ENCODE data around the gene TTBK1. TPM values are rescaled to one million over a fixed set of nuclear protein-coding genes. Genes with fewer than 3 reads are reported as not detected.

Gene TTBK1
- total RNA-seq, 1 experiment from 2014 or later = 0.61 TPM

DNA sequence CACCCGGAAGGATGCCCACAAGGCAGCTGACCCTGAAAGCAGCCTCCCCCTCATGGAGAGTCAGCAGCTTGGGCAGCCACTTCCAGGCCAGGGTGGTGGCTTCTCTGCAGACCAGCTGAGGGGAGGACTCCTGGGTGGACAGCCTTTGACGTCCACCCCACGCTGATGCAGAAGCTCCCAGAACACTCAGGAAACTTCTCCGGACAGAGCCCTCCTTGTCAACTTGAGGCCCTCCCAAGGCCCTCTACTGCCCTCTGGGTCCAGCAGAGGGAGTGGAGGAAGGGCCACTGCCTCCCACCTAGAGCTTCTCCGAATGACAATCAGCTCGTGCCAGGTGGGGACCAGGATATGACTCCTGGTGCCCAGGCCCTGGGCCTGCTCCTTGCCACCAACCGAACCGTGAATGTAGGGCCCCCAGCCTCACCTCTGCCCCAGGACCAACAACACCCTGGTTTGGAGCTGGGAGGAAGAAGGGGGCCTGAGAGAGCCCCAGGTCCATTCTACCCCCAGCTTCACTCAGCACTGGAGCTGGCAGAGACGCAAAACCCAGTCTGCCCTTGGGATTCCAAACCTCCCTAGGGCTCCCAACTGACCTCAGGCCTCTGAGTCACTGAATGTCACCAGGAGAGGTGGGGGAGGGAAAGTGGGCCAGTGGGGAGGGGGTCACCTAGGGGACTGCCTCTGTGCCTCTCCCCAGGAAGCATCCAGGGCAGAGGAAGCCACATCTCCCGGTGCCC lies 43.9 kb downstream of the TTBK1 start:
- no peak overlapping the region for H3K4me3 ChIP-seq (ENCODE audit: low read depth, low read length)
- CTCF ChIA-PET = interaction anchor here (0.6 to 1.8 kb wide), 4 partner anchors 19 to 579 kb away, joined by 3 to 19 read pairs (median 10); partner anchors contain the start of gene DNPH1
- TF ChIP-seq, protein P1, sequence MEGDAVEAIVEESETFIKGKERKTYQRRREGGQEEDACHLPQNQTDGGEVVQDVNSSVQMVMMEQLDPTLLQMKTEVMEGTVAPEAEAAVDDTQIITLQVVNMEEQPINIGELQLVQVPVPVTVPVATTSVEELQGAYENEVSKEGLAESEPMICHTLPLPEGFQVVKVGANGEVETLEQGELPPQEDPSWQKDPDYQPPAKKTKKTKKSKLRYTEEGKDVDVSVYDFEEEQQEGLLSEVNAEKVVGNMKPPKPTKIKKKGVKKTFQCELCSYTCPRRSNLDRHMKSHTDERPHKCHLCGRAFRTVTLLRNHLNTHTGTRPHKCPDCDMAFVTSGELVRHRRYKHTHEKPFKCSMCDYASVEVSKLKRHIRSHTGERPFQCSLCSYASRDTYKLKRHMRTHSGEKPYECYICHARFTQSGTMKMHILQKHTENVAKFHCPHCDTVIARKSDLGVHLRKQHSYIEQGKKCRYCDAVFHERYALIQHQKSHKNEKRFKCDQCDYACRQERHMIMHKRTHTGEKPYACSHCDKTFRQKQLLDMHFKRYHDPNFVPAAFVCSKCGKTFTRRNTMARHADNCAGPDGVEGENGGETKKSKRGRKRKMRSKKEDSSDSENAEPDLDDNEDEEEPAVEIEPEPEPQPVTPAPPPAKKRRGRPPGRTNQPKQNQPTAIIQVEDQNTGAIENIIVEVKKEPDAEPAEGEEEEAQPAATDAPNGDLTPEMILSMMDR (IDR thresholded peaks at IDR 0.05; ENCODE audit: insufficient read depth in 1 of 2, low read depth in 1 of 2, low read length in 1 of 2, severe bottlenecking in 1 of 2, unreplicated experiment in 1 of 2) = peak; percentile 26 to 61
- no peaks in the 10 kb centered on the region for H3K27me3 Mint-ChIP-seq (ENCODE audit: insufficient read depth, unreplicated experiment)
- H3K27me3 ChIP-seq (replicated peaks; ENCODE audit: control insufficient read depth, insufficient read depth, low read length) = no peaks in the 10 kb centered on the region
- no peak overlapping the region for H3K4me3 Mint-ChIP-seq (ENCODE audit: unreplicated experiment)
- no peak overlapping the region for H3K27ac Mint-ChIP-seq (ENCODE audit: unreplicated experiment)
- H3K4me1 ChIP-seq = peaks cover under 1% of the 10 kb centered on the region; the same call in 1 of the 2 replicates
- intact Hi-C loops (cut with micrococcal nuclease; ENCODE audit: unreplicated experiment) = no loop called here
- no peaks in the 10 kb centered on the region for H3K9me3 Mint-ChIP-seq (ENCODE audit: unreplicated experiment)
- POLR2A ChIA-PET = interaction anchor here (0.8 kb wide), 1 partner anchor 58 kb away, joined by 3 read pairs; the partner anchor contains the start of gene DNPH1
- no peaks in the 10 kb centered on the region for H3K9me3 ChIP-seq
- no peaks in the 10 kb centered on the region for H3K36me3 ChIP-seq (ENCODE audit: control insufficient read depth, insufficient read depth, low read length)
- DNase-seq = peak in 1 of 2 experiments; percentile 26
- no peaks in the 10 kb centered on the region for H3K4me1 Mint-ChIP-seq (ENCODE audit: low read depth, unreplicated experiment)
- no peaks in the 10 kb centered on the region for H3K36me3 Mint-ChIP-seq (ENCODE audit: insufficient read depth, unreplicated experiment)
- no TSS peak for BruUV-seq (replicated peaks)

DNA sequence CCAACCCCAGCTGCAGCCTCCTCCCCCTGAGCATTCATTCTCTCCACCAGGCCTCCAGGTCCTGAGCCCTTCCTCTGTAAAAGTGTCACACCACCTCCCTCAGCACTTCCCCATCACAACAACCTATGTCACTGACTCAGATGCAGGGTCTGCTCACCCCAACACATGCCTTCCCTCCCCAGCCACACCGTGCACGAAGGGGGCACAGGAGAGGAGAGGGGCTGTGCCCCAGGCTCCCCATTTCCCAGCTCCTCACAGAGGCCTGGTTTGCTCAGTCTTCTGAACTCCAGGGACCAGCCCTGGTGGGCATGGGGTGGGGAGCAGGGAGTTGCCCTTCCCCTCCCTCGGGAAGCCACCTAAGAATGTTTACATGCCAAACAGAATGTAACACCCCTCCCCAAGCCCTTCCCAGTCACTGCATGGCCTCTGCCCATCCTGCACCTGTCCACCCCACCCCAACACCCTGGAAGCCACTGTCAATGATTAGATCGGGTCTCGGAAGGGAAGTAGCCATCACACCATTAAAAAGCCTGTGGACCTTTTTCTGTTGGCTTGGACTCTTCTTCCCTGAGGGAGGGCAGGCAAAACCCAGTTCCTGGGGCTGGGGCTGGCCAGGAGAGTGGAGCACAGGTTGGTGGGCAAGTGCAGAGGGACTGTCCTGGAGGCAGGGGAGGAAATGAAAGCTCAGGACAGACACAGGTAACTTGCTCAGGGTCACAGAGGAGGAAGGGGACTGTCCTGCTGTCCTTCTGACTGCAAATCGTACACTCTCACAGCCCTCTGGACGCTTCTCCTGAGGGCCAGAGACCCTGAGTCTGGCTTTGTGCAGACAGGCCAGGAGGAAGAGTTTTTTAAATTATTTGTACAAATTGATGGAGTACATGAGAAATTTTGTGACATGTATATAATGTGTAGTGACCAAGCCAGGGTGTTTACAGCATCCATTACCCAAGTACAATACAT lies 44.7 kb downstream of the TTBK1 start:
- Histone ChIP-seq H3K9me3 (no peaks in the 10 kb centered on the region), H3K36me3 (ENCODE audit: control insufficient read depth, insufficient read depth, low read length) (no peaks in the 10 kb centered on the region), H3K4me3 (ENCODE audit: low read depth, low read length) (no peak overlapping the region), H3K27me3 (replicated peaks; ENCODE audit: control insufficient read depth, insufficient read depth, low read length) (no peaks in the 10 kb centered on the region), H3K4me1 (no peaks in the 10 kb centered on the region)
- intact Hi-C loops (cut with micrococcal nuclease; ENCODE audit: unreplicated experiment) = no loop called here
- Mint-ChIP-seq H3K36me3 (ENCODE audit: insufficient read depth, unreplicated experiment) (no peaks in the 10 kb centered on the region), H3K4me1 (ENCODE audit: low read depth, unreplicated experiment) (no peaks in the 10 kb centered on the region), H3K27me3 (ENCODE audit: insufficient read depth, unreplicated experiment) (no peaks in the 10 kb centered on the region), H3K27ac (ENCODE audit: unreplicated experiment) (no peak overlapping the region), H3K4me3 (ENCODE audit: unreplicated experiment) (no peak overlapping the region), H3K9me3 (ENCODE audit: unreplicated experiment) (no peaks in the 10 kb centered on the region)
- BruUV-seq (replicated peaks) = no TSS peak
- DNase-seq = no peak
- TF ChIP-seq, protein P1 (IDR thresholded peaks at IDR 0.05; ENCODE audit: insufficient read depth in 1 of 2, low read depth in 1 of 2, low read length in 1 of 2, severe bottlenecking in 1 of 2, unreplicated experiment in 1 of 2) = no peak
- ChIA-PET POLR2A (no interaction called here), CTCF (interaction anchor here (0.6 to 1.8 kb wide), 4 partner anchors 20 to 71 kb away, joined by 3 to 19 read pairs (median 10); partner anchors contain the start of gene DNPH1)

DNA sequence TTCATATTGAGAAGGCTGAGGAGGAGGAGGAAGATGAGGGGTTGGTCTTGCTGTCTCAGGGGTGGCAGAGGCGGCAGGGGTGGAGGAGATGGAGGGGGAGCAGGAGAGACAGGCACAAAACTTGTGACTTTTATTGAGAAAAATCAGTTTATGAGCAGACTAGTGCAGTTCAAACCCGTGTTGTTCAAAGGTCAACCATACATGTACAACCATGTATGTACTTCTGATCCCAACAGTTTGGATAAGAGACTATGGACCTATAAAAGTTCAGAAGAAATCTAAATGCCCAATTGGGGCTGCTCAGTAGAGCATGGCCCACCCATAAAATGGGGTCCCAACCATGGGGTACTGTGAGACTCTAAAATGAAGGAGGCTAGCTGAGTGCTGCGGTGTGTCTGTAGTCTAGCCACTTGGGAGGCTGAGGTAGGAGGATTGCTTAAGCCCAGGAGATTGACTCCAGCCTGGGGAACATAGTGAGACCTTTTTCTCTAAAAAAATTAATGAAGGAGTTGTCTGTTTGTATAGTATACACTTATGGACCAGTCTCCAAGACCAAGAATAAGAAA lies 47.1 kb downstream of the TTBK1 start:
- ChIA-PET POLR2A (no interaction called here), CTCF (no interaction called here)
- Mint-ChIP-seq H3K4me3 (ENCODE audit: unreplicated experiment) (no peak overlapping the region), H3K27ac (ENCODE audit: unreplicated experiment) (no peak overlapping the region), H3K9me3 (ENCODE audit: unreplicated experiment) (no peaks in the 10 kb centered on the region), H3K27me3 (ENCODE audit: insufficient read depth, unreplicated experiment) (no peaks in the 10 kb centered on the region), H3K4me1 (ENCODE audit: low read depth, unreplicated experiment) (no peaks in the 10 kb centered on the region), H3K36me3 (ENCODE audit: insufficient read depth, unreplicated experiment) (no peaks in the 10 kb centered on the region)
- intact Hi-C loops (cut with micrococcal nuclease; ENCODE audit: unreplicated experiment) = no loop called here
- H3K36me3 ChIP-seq (ENCODE audit: control insufficient read depth, insufficient read depth, low read length) = no peaks in the 10 kb centered on the region
- BruUV-seq (replicated peaks) = no TSS peak
- no peaks in the 10 kb centered on the region for H3K9me3 ChIP-seq
- H3K4me1 ChIP-seq = no peaks in the 10 kb centered on the region
- TF ChIP-seq, protein P1 (IDR thresholded peaks at IDR 0.05; ENCODE audit: insufficient read depth in 1 of 2, low read depth in 1 of 2, low read length in 1 of 2, severe bottlenecking in 1 of 2, unreplicated experiment in 1 of 2) = no peak
- DNase-seq = no peak
- H3K4me3 ChIP-seq (ENCODE audit: low read depth, low read length) = no peak overlapping the region
- H3K27me3 ChIP-seq (replicated peaks; ENCODE audit: control insufficient read depth, insufficient read depth, low read length) = no peaks in the 10 kb centered on the region

Measured in Caco-2 (cell line).